HT-29 (cell line): Measurements from ENCODE around the gene AAMP. TPM values are rescaled to one million over a fixed set of nuclear protein-coding genes. Genes with fewer than 3 reads are reported as not detected.

Experiments
- DNase-seq: peaks from one replicate; pipeline ENCODE4 v3.0.0-alpha.2; 2015; ENCODE audit warnings: low spot score
- total RNA-seq: library from RNA; depleted of rRNA; stranded (reverse); fragments of >200 nt; shearing (Covaris generic); gene quantifications from 2 replicates; pipeline ENCODE4 v1.2.3, GENCODE V29; 2014

The AAMP gene
- total RNA-seq, 1 experiment from 2014 or later, result 266 TPM

GRCh38 chr2:218260166-218260565 lies 9.8 kb downstream of the AAMP start:
- no peak for DNase-seq

GRCh38 chr2:218259099-218259961 lies 10.6 kb downstream of the AAMP start:
- DNase-seq, result no peak

GRCh38 chr2:218257390-218257981 lies 12.5 kb downstream of the AAMP start:
- DNase-seq, result peak; percentile 37

GRCh38 chr2:218256612-218257350 lies 13.2 kb downstream of the AAMP start:
- no peak for DNase-seq

- DNase-seq, result no peak
Measured at GRCh38 chr2:218255446-218255845, 14.5 kb downstream of the AAMP start.

GRCh38 chr2:218253232-218253625 lies 16.7 kb downstream of the AAMP start:
- no peak for DNase-seq

GRCh38 chr2:218252509-218253231 lies 17.3 kb downstream of the AAMP start:
- DNase-seq, result no peak

GRCh38 chr2:218249691-218250090 lies 20.2 kb downstream of the AAMP start:
- DNase-seq, result no peak

- DNase-seq, result no peak
Measured at GRCh38 chr2:218245214-218245613, 24.7 kb downstream of the AAMP start.

- DNase-seq, result no peak
Measured at GRCh38 chr2:218244665-218245064, 25.3 kb downstream of the AAMP start.

GRCh38 chr2:218244204-218244603 lies 25.7 kb downstream of the AAMP start:
- no peak for DNase-seq

- no peak for DNase-seq
Measured at GRCh38 chr2:218238887-218239286, 31.1 kb downstream of the AAMP start.

- DNase-seq, result no peak
Measured at GRCh38 chr2:218236829-218237228, 33.1 kb downstream of the AAMP start.

- no peak for DNase-seq
Measured at GRCh38 chr2:218235017-218235416, 34.9 kb downstream of the AAMP start.

GRCh38 chr2:218234521-218234920 lies 35.4 kb downstream of the AAMP start:
- DNase-seq, result no peak

GRCh38 chr2:218233543-218233942 lies 36.4 kb downstream of the AAMP start:
- no peak for DNase-seq

GRCh38 chr2:218230882-218231281 lies 39.1 kb downstream of the AAMP start:
- peak; percentile 84 for DNase-seq

- DNase-seq, result no peak
Measured at GRCh38 chr2:218229851-218230250, 40.1 kb downstream of the AAMP start.

- no peak for DNase-seq
Measured at GRCh38 chr2:218229239-218229638, 40.7 kb downstream of the AAMP start.

GRCh38 chr2:218228366-218229090 lies 41.4 kb downstream of the AAMP start:
- peak; percentile 14 for DNase-seq

GRCh38 chr2:218226903-218227302 lies 43.0 kb downstream of the AAMP start:
- DNase-seq, result no peak
